Measurements from ENCODE around the gene CFAP206.

GRCh38 chr6:87421576-87421975, 13.8 kb downstream of the CFAP206 start:
- TF ChIP-seq, protein P1, sequence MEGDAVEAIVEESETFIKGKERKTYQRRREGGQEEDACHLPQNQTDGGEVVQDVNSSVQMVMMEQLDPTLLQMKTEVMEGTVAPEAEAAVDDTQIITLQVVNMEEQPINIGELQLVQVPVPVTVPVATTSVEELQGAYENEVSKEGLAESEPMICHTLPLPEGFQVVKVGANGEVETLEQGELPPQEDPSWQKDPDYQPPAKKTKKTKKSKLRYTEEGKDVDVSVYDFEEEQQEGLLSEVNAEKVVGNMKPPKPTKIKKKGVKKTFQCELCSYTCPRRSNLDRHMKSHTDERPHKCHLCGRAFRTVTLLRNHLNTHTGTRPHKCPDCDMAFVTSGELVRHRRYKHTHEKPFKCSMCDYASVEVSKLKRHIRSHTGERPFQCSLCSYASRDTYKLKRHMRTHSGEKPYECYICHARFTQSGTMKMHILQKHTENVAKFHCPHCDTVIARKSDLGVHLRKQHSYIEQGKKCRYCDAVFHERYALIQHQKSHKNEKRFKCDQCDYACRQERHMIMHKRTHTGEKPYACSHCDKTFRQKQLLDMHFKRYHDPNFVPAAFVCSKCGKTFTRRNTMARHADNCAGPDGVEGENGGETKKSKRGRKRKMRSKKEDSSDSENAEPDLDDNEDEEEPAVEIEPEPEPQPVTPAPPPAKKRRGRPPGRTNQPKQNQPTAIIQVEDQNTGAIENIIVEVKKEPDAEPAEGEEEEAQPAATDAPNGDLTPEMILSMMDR (IDR thresholded peaks at IDR 0.05): no peak
- TF ChIP-seq POLR2A (IDR thresholded peaks at IDR 0.05) (no peak), EP300 (IDR thresholded peaks at IDR 0.05) (no peak)

All from gastroesophageal sphincter (tissue), 3 donors.